OCI-LY7 (cell line): ENCODE results near the gene MPDZ. TPM values are rescaled to one million over a fixed set of nuclear protein-coding genes. Genes with fewer than 3 reads are reported as not detected.

Experiments used
- BruUV-seq: library from RNA; stranded (reverse); fragments of 400-500 nt; replicated peaks from 2 replicates; lab custom pipeline; 2021; lab: Mats Ljungman, UMichigan
- CTCF ChIA-PET: fragments of 300-600 bp; sonication (Branson Sonifier 250); formaldehyde crosslinking; loops from one replicate; lab custom pipeline; 2022; ENCODE audit warnings: antibody characterized with exemption; ENCODE audit not compliant: unreplicated experiment; lab: Charles Lee
- POLR2A ChIA-PET: fragments of 300-600 bp; sonication (Branson Sonifier 250); formaldehyde crosslinking; loops from one replicate; lab custom pipeline; 2022; ENCODE audit warnings: antibody characterized with exemption; lab: Charles Lee
- DNase-seq: peaks from one replicate; pipeline ENCODE4 v3.0.0-alpha.2; 2015; ENCODE audit warnings: low spot score
- H2AFZ ChIP-seq: fragments of 200-600 bp; sonication (generic), shearing (Covaris generic); 2 replicates; pipeline ENCODE4 v1.6.1; 2014; ENCODE audit warnings: mild to moderate bottlenecking, antibody characterized with exemption, low read length, moderate library complexity
- H3K27ac ChIP-seq: fragments of 200-600 bp; sonication (generic); 2 replicates; pipeline ENCODE4 v1.5.1; 2014; ENCODE audit warnings: mixed run types, low read depth, mild to moderate bottlenecking, moderate library complexity, low read length, inconsistent platforms; ENCODE audit not compliant: poor library complexity, severe bottlenecking
- H3K36me3 ChIP-seq: fragments of 200-600 bp; sonication (generic); 2 replicates; pipeline ENCODE4 v1.6.1; 2014; ENCODE audit warnings: mild to moderate bottlenecking, antibody characterized with exemption, low read length, moderate library complexity, mixed read lengths; ENCODE audit not compliant: insufficient read depth
- H3K4me1 ChIP-seq: fragments of 200-600 bp; sonication (generic); 2 replicates; pipeline ENCODE4 v1.5.1; 2014; ENCODE audit warnings: mild to moderate bottlenecking, low read length; ENCODE audit not compliant: insufficient read depth, poor library complexity, severe bottlenecking
- H3K4me2 ChIP-seq: fragments of 200-600 bp; sonication (generic); 2 replicates; pipeline ENCODE4 v1.6.1; 2014; ENCODE audit warnings: mild to moderate bottlenecking, low read length
- H3K4me3 ChIP-seq: fragments of 200-600 bp; sonication (generic); 2 replicates; pipeline ENCODE4 v1.5.1; 2014; ENCODE audit warnings: mild to moderate bottlenecking, low read depth, low read length; ENCODE audit not compliant: poor library complexity, severe bottlenecking
- H3K79me2 ChIP-seq: fragments of 200-600 bp; sonication (generic); 2 replicates; pipeline ENCODE4 v1.6.1; 2016; ENCODE audit warnings: low read depth, mild to moderate bottlenecking, low read length, moderate library complexity, mixed read lengths; ENCODE audit not compliant: insufficient read depth
- H3K9me2 ChIP-seq: fragments of 200-600 bp; sonication (generic); 2 replicates; pipeline ENCODE4 v1.6.1; 2016; ENCODE audit warnings: mild to moderate bottlenecking, low read length, mixed read lengths; ENCODE audit not compliant: insufficient read depth
- H3K9me3 ChIP-seq: fragments of 200-600 bp; sonication (generic); 2 replicates; pipeline ENCODE4 v1.6.1; 2014; ENCODE audit warnings: mild to moderate bottlenecking, mixed run types, low read length, mixed read lengths
- H4K20me1 ChIP-seq: fragments of 200-600 bp; sonication (generic); 2 replicates; pipeline ENCODE4 v1.6.1; 2014; ENCODE audit warnings: mild to moderate bottlenecking, antibody characterized with exemption, low read length, moderate library complexity, mixed read lengths; ENCODE audit not compliant: insufficient read depth
- CTCF ChIP-seq: fragments of 200-600 bp; sonication (generic); conservative IDR thresholded peaks from 2 replicates; pipeline ENCODE4 v1.5.1; 2014; ENCODE audit warnings: mild to moderate bottlenecking, antibody characterized with exemption, low read length, moderate library complexity, mixed read lengths
- EZH2phosphoT487 ChIP-seq: fragments of 200-600 bp; sonication (generic); IDR thresholded peaks from 2 replicates; pipeline ENCODE4 v1.6.1; 2018; ENCODE audit warnings: low read depth, borderline replicate concordance, mild to moderate bottlenecking, mixed run types, antibody characterized with exemption, low read length, moderate library complexity, mixed read lengths
- intact Hi-C: fragments of 100-400 bp; cut with micrococcal nuclease; formaldehyde crosslinking; loops from one replicate; pipeline ENCODE4 v1.10.0; 2022; ENCODE audit not compliant: unreplicated experiment
- total RNA-seq, 2 experiments: library from RNA; depleted of rRNA in 1 of 2; stranded (reverse); fragments of >200 nt in 1 of 2; shearing (Covaris generic) in 1 of 2; gene quantifications; 2 replicates each; pipeline ENCODE4 v1.2.3, GENCODE V29; 2014 to 2022

The MPDZ gene
- total RNA-seq, 2 experiments from 2014 or later = not detected

GRCh38 chr9:13166996-13167395 is 112.5 kb downstream of the MPDZ start:
- Histone ChIP-seq H3K4me1 (no peaks in the 10 kb centered on the region), H2AFZ (no peak overlapping the region), H3K4me2 (no peak overlapping the region), H3K27ac (no peak overlapping the region), H3K9me2 (no peaks in the 10 kb centered on the region), H3K9me3 (no peaks in the 10 kb centered on the region), H4K20me1 (no peaks in the 10 kb centered on the region), H3K4me3 (no peak overlapping the region), H3K79me2 (no peaks in the 10 kb centered on the region), H3K36me3 (no peaks in the 10 kb centered on the region)
- TF ChIP-seq CTCF (no peak), EZH2phosphoT487 (no peak)
- POLR2A ChIA-PET = no interaction called here
- no TSS peak for BruUV-seq
- intact Hi-C loops = no loop called here
- CTCF ChIA-PET = no interaction called here
- no peak for DNase-seq

GRCh38 chr9:13165956-13166355 is 113.5 kb downstream of the MPDZ start:
- Histone ChIP-seq H3K9me3 (no peaks in the 10 kb centered on the region), H3K9me2 (no peaks in the 10 kb centered on the region), H3K4me2 (no peak overlapping the region), H3K36me3 (no peaks in the 10 kb centered on the region), H4K20me1 (no peaks in the 10 kb centered on the region), H2AFZ (no peak overlapping the region), H3K4me1 (no peaks in the 10 kb centered on the region), H3K79me2 (no peaks in the 10 kb centered on the region), H3K4me3 (no peak overlapping the region), H3K27ac (no peak overlapping the region)
- no peak for DNase-seq
- BruUV-seq = no TSS peak
- ChIA-PET POLR2A (interaction anchor here (1.1 kb wide), 1 partner anchor 13 kb away, joined by 3 read pairs; no protein-coding TSS in a partner anchor), CTCF (no interaction called here)
- TF ChIP-seq EZH2phosphoT487 = no peak
- TF ChIP-seq CTCF = no peak
- intact Hi-C loops = no loop called here

- Histone ChIP-seq H3K4me1 (no peaks in the 10 kb centered on the region), H4K20me1 (no peaks in the 10 kb centered on the region), H3K36me3 (no peaks in the 10 kb centered on the region), H3K9me2 (no peaks in the 10 kb centered on the region), H2AFZ (no peak overlapping the region), H3K79me2 (no peaks in the 10 kb centered on the region), H3K9me3 (no peaks in the 10 kb centered on the region), H3K4me3 (no peak overlapping the region), H3K4me2 (no peak overlapping the region), H3K27ac (no peak overlapping the region)
- DNase-seq = no peak
- ChIA-PET POLR2A (interaction anchor here (1.1 kb wide), 1 partner anchor 13 kb away, joined by 3 read pairs; no protein-coding TSS in a partner anchor), CTCF (no interaction called here)
- intact Hi-C loops = no loop called here
- no TSS peak for BruUV-seq
- no peak for TF ChIP-seq EZH2phosphoT487
- no peak for TF ChIP-seq CTCF
Observed at GRCh38 chr9:13165236-13165945, 114.1 kb downstream of the MPDZ start.
